T-helper 2 cell treated with Interferon-gamma antibody and Interleukin-4, amounts not matched to agents 100 ng/mL and 5 ng/mL, for 36 hours (primary cell): ENCODE measurements around the gene TMEM266. TPM values are rescaled to one million over a fixed set of nuclear protein-coding genes. Genes with fewer than 3 reads are reported as not detected.

ENCODE experiments used
- intact Hi-C: fragments of 100-400 bp; cut with micrococcal nuclease; formaldehyde crosslinking; loops from one replicate; pipeline ENCODE4 v1.15.1; 2023
- total RNA-seq: library from RNA; stranded (reverse); gene quantifications from 2 replicates; pipeline ENCODE4 v1.2.3, GENCODE V29; 2022

Gene TMEM266
- total RNA-seq, 1 donor from 2014 or later, result not detected

- intact Hi-C loops, result no loop called here
Measured at GRCh38 chr15:76161153-76162035, 101.6 kb downstream of the TMEM266 start.

- intact Hi-C loops, result no loop called here
Measured at GRCh38 chr15:76162036-76162398, 102.2 kb downstream of the TMEM266 start.

GRCh38 chr15:76162784-76163456 is 103.1 kb downstream of the TMEM266 start:
- intact Hi-C loops, result no loop called here

DNA sequence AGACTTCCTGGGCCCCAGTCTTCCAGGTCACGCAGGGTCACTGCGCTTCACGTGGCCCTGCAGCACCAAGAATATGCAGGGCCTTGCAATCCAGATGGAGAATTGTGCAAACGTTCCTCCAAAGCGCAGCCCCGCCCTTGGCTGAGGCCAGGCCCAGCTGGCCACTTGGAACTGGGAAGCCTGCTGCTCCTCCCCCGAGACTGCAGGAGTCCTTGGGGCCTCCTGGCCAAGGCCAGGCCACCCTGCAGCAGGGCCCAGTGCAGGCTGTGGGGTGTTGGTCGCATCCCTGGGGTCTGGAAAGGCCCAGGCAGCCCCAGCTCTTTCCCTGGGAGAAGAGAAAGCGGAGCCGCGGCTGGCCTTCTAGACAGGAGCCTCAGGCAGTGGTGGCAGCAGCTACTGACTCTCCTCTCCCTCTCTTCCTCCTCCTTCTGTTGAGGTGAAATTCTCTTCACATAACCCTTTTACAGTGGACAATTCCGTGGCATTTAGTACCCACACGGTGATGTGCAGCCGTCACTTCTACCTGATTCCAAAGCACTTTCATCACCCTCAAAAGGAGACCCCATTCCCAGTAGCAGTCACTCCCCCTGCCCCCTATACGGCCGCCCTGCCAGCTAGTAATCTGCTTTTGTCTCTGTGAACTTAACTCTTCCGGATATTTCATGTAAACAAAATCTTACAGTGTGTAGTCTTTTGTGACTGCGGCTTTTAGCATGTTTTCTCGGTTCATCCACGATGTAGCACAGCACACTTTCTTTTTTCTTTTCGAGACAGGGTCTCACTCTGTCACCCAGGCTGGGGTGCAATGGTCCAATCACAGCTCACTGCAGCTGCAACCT is 103.9 kb downstream of the TMEM266 start:
- intact Hi-C loops, result no loop called here

GRCh38 chr15:76164602-76165001 is 104.8 kb downstream of the TMEM266 start:
- intact Hi-C loops, result no loop called here

GRCh38 chr15:76165951-76166350 is 106.2 kb downstream of the TMEM266 start:
- intact Hi-C loops, result no loop called here

DNA sequence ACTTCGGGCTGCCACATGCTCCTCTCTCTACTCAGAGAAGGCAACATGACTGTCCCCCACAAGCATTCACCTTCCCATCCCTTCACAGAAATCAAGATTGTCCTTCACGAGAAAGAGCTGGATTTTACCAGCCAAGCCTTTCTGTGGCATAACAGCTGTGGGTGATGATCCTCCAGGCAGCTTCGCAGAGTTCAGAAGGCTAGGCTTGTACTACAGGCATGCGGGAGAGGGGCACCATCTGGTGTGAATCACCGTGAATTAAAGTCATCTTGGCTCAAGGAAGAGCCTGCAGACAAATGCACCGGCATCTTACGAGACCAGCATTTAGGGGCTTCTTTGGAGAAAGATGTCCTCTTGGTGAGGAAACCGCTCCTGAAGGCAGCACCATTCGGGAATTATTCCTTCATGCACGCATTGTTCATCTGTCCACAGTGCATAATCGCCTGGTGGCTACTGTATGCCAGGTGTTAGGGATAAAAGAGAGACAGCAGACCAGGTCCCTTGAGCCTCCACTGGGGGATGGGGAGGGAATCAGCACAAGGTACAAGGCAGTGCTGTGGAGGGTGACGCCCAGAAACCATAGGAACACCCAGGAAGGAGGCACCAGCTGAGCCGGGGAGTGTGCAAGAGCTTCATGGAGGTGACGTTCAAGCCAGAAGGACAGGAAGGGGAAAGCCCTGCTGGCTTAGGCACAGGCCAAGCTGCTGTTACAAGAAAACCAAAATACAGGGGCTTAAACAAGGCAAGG is 108.6 kb downstream of the TMEM266 start:
- intact Hi-C loops, result no loop called here

GRCh38 chr15:76169018-76169417 is 109.2 kb downstream of the TMEM266 start:
- intact Hi-C loops, result no loop called here

GRCh38 chr15:76169911-76170800 is 110.4 kb downstream of the TMEM266 start:
- intact Hi-C loops, result no loop called here

DNA sequence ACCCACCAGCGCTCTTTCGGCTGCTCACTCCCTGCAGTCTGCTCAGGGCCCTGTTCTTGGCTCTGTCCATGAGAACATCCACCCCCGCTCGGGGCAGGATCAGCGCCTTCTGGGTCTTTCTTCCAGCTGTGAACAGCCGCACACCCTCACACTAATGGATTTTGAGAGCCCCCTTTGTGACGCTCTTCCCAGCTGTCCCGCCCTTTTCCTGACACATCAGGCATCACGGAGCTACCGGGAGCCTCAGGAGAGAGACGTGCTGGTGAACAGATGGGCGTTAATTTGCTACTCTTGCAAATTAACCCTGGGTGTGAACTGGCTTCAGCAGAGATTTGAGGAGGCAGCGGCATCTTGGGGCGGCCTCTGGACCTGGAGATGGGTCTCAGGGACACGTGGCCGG is 113.0 kb downstream of the TMEM266 start:
- intact Hi-C loops, result no loop called here

GRCh38 chr15:76173317-76173834 is 113.6 kb downstream of the TMEM266 start:
- intact Hi-C loops, result no loop called here

- intact Hi-C loops, result no loop called here
Measured at GRCh38 chr15:76174654-76175053, 114.9 kb downstream of the TMEM266 start.

- intact Hi-C loops, result no loop called here
Measured at GRCh38 chr15:76175442-76175841, 115.7 kb downstream of the TMEM266 start.

DNA sequence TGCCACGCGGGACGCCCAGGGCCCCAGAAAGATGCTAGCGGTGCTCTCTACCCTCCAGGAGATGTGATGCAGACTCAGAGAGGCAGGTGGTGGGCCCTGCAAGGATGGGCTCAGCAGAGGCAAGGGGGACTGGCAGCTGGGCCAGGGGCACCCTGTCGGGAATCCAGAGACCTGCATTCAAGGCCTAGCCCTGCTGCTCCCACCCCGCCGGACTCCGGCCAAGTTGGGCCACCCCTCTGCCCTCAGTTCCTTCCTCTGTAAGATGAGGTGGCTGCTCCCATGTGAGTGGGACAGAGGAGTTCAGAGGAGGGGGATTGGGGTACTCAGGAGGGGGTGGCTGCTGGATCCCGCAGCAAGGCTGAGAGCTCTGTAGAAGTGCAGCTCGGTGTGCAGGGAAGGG is 116.3 kb downstream of the TMEM266 start:
- intact Hi-C loops, result no loop called here

DNA sequence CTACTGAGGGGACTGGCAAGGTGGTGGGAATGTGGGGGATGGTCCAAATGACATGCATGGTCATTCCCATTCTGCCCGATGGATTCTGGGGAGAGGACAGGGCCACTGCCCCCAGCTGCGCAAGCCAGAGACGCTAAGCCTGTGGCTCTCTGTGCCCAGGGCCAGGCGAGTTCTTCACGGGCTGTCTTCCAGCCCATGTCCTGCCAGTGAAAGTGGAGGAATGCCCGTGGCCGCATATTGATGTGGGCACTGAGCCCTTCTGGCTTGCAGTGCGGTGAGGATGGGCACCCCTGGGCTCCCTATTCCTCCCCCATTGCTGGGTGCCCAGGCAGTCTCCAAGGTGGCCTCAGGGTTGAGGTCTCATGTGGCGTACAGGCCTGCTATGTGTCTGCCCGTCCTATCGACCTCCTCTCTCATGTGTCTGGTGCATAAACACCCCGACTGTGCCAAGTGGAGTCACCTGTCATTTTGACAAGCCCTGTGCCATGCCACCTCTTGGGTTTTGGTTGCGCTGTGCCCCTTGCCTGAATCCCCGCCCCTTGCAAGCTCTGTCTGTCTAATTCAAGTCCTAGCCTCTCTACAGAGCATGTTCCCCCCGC is 116.8 kb downstream of the TMEM266 start:
- intact Hi-C loops, result no loop called here

- intact Hi-C loops, result no loop called here
Measured at GRCh38 chr15:76177491-76178040, 117.8 kb downstream of the TMEM266 start.

- intact Hi-C loops, result no loop called here
Measured at GRCh38 chr15:76178296-76179000, 118.7 kb downstream of the TMEM266 start.

- intact Hi-C loops, result no loop called here
Measured at GRCh38 chr15:76179023-76179422, 119.2 kb downstream of the TMEM266 start.

GRCh38 chr15:76180321-76180720 is 120.5 kb downstream of the TMEM266 start:
- intact Hi-C loops, result no loop called here
